Naive thymus-derived CD8-positive, alpha-beta T cell (primary cell): ENCODE measurements around the gene SLC39A2. TPM values are rescaled to one million over a fixed set of nuclear protein-coding genes. Genes with fewer than 3 reads are reported as not detected.
"Not testable (repeated sequence)": the region's sequence is repeated elsewhere in the genome, so short reads cannot be mapped to it uniquely, and the experiment has no call there.

Experiments
- ATAC-seq, 2 donors: fragments of 150-1000 bp; cut with Tn5 transposase in 1 of 2; sonication (Bioruptor Pico), chemical (Tn5 transposase) in 1 of 2; 1 replicate in 1 of 2; 2 replicates in 1 of 2; pipeline ENCODE4 v1.10.0; 2021; ENCODE audit warnings: mild to moderate bottlenecking in 2 of 2, moderate library complexity in 2 of 2
- POLR2A ChIA-PET: fragments of 350-600 bp; sonication (Branson Sonifier 250); formaldehyde crosslinking; loops from one replicate; lab custom pipeline; 2021; ENCODE audit warnings: antibody characterized with exemption; lab: Charles Lee
- DNase-seq, 10 donors: peaks; one replicate each; pipeline versions ENCODE4 v3.0.0 to v3.0.0-alpha.2; 2020 to 2022
- H3K27ac Mint-ChIP-seq, 10 donors: one replicate each; pipeline ENCODE4 v1.8.0; 2020 to 2022; ENCODE audit warnings: mild to moderate bottlenecking in 10 of 10, mixed read lengths in 10 of 10, moderate library complexity in 4 of 10, inconsistent platforms in 1 of 10
- H3K27me3 Mint-ChIP-seq, 5 donors: one replicate each; pipeline ENCODE4 v1.8.0; 2021 to 2022; ENCODE audit warnings: mixed read lengths in 5 of 5
- H3K36me3 Mint-ChIP-seq, 3 donors: one replicate each; pipeline ENCODE4 v1.8.0; 2020 to 2022; ENCODE audit warnings: mixed read lengths in 3 of 3, mild to moderate bottlenecking in 2 of 3, inconsistent platforms in 1 of 3
- H3K4me1 Mint-ChIP-seq, 4 donors: one replicate each; pipeline ENCODE4 v1.8.0; 2021 to 2022; ENCODE audit warnings: mixed read lengths in 4 of 4
- H3K4me3 Mint-ChIP-seq, 10 donors: one replicate each; pipeline ENCODE4 v1.8.0; 2020 to 2022; ENCODE audit warnings: mild to moderate bottlenecking in 10 of 10, mixed read lengths in 10 of 10, moderate library complexity in 6 of 10, inconsistent platforms in 1 of 10
- H3K9me3 Mint-ChIP-seq, 9 donors: one replicate each; pipeline ENCODE4 v1.8.0; 2020 to 2022; ENCODE audit warnings: mixed read lengths in 9 of 9, mild to moderate bottlenecking in 3 of 9, inconsistent platforms in 1 of 9, moderate library complexity in 1 of 9
- polyA plus RNA-seq, 3 donors: library from polyadenylated mRNA; unstranded; fragments of 300-500 nt; fragmentation: Illumina TruSeq; gene quantifications; one replicate each; pipeline ENCODE4 v1.2.3, GENCODE V29; 2021
- total RNA-seq, 8 experiments: library from RNA in 2 of 8; stranded (reverse) in 2 of 8; gene quantifications; one replicate each; pipeline ENCODE4 v1.2.3 and lab custom pipeline; 2021 to 2026

The SLC39A2 gene
- total and polyA plus RNA-seq, 5 experiments from 2014 or later, result 0.80 to 0.91 TPM; not detected in 3

- Mint-ChIP-seq H3K27me3 (peaks cover 0 to 8% (median 0%) of the 10 kb centered on the region in 5 donors), H3K27ac (no peak overlapping the region), H3K4me1 (peaks cover 0 to 2% (median under 1%) of the 10 kb centered on the region in 4 donors), H3K36me3 (no peaks in the 10 kb centered on the region), H3K9me3 (no peaks in the 10 kb centered on the region), H3K4me3 (no peak overlapping the region)
- ATAC-seq (no peak), DNase-seq (no peak)
- POLR2A ChIA-PET, result no interaction called here
These were observed 31.4 kb downstream of the SLC39A2 start for GRCh38 chr14:21030531-21030930.

GRCh38 chr14:21032326-21033132 lies 33.4 kb downstream of the SLC39A2 start:
- no peak for DNase-seq
- ATAC-seq, result no peak
- H3K4me1 Mint-ChIP-seq, result peaks cover 0 to 1% (median 0%) of the 10 kb centered on the region in 4 donors
- POLR2A ChIA-PET, result interaction anchor here (0.9 to 1.0 kb wide), 2 partner anchors 9 to 12 kb away, joined by 3 read pairs; no protein-coding TSS in a partner anchor
- no peaks in the 10 kb centered on the region for H3K9me3 Mint-ChIP-seq
- H3K36me3 Mint-ChIP-seq, result no peaks in the 10 kb centered on the region
- H3K27me3 Mint-ChIP-seq, result peaks cover 0 to 8% (median 0%) of the 10 kb centered on the region in 5 donors
- H3K27ac Mint-ChIP-seq, result peak overlapping the region in 1 of 10 donors; percentile 82
- H3K4me3 Mint-ChIP-seq, result no peak overlapping the region

GRCh38 chr14:21033133-21033698 lies 34.1 kb downstream of the SLC39A2 start:
- Mint-ChIP-seq H3K27me3 (peaks cover 0 to 8% (median under 1%) of the 10 kb centered on the region in 5 donors), H3K36me3 (no peaks in the 10 kb centered on the region), H3K9me3 (no peaks in the 10 kb centered on the region), H3K4me3 (no peak overlapping the region), H3K4me1 (peaks cover 0 to 1% (median 0%) of the 10 kb centered on the region in 4 donors), H3K27ac (peak overlapping the region in 2 of 10 donors; percentile 10 to 82)
- POLR2A ChIA-PET, result interaction anchor here (1.0 kb wide), 1 partner anchor 12 kb away, joined by 3 read pairs; no protein-coding TSS in a partner anchor
- DNase-seq (no peak), ATAC-seq (no peak)

- H3K4me3 Mint-ChIP-seq, result no peak within 1 kb of the TSS
- peaks cover 0 to 8% (median 3%) of the 10 kb centered on the region in 5 donors for H3K27me3 Mint-ChIP-seq
- peaks cover 0 to 1% (median 0%) of the 10 kb centered on the region in 4 donors for H3K4me1 Mint-ChIP-seq
- H3K36me3 Mint-ChIP-seq, result no peaks in the 10 kb centered on the region
- H3K27ac Mint-ChIP-seq, result peak within 1 kb of the TSS in 1 of 10 donors; percentile 16
- H3K9me3 Mint-ChIP-seq, result no peaks in the 10 kb centered on the region
- POLR2A ChIA-PET, result interaction anchor here (2.1 kb wide), 1 partner anchor 11 kb away, joined by 6 read pairs; no protein-coding TSS in a partner anchor
- DNase-seq (no peak), ATAC-seq (no peak)
These were observed 35.6 kb downstream of the SLC39A2 start, which contains the start of gene RNASE13 for GRCh38 chr14:21034707-21035106. TSS of gene RNASE13 (minus strand) at chr14:21034807. CDS start at chr14:21034288, 519 bp downstream.

- Mint-ChIP-seq H3K4me1 (peaks cover 0 to 1% (median 0%) of the 10 kb centered on the region in 4 donors), H3K9me3 (no peaks in the 10 kb centered on the region), H3K36me3 (no peaks in the 10 kb centered on the region), H3K27me3 (peaks cover 0 to 8% (median 5%) of the 10 kb centered on the region in 5 donors), H3K27ac (peak overlapping the region in 2 of 10 donors; percentile 47 to 70), H3K4me3 (no peak overlapping the region)
- POLR2A ChIA-PET, result interaction anchor here (2.1 kb wide), 1 partner anchor 13 kb away, joined by 6 read pairs; no protein-coding TSS in a partner anchor
- no peak for ATAC-seq
- DNase-seq, result no peak
These were observed 37.7 kb downstream of the SLC39A2 start for GRCh38 chr14:21036751-21037150.

- peaks cover 0 to 11% (median 5%) of the 10 kb centered on the region in 5 donors for H3K27me3 Mint-ChIP-seq
- H3K4me1 Mint-ChIP-seq, result peaks cover 0 to 1% (median 0%) of the 10 kb centered on the region in 4 donors
- DNase-seq (no peak), ATAC-seq (no peak)
- no peaks in the 10 kb centered on the region for H3K9me3 Mint-ChIP-seq
- H3K4me3 Mint-ChIP-seq, result no peak overlapping the region
- POLR2A ChIA-PET, result no interaction called here
- H3K27ac Mint-ChIP-seq, result no peak overlapping the region
- no peaks in the 10 kb centered on the region for H3K36me3 Mint-ChIP-seq
These were observed 38.1 kb downstream of the SLC39A2 start for GRCh38 chr14:21037156-21037555.

GRCh38 chr14:21038441-21039422 lies 39.6 kb downstream of the SLC39A2 start:
- POLR2A ChIA-PET, result interaction anchor here (2.9 kb wide), 1 partner anchor 24 kb away, joined by 14 read pairs; no protein-coding TSS in a partner anchor
- Mint-ChIP-seq H3K27ac (peak overlapping the region in 2 of 10 donors; percentile 1 to 12), H3K36me3 (no peaks in the 10 kb centered on the region), H3K9me3 (no peaks in the 10 kb centered on the region), H3K27me3 (peaks cover 6 to 19% (median 9%) of the 10 kb centered on the region in 5 donors), H3K4me1 (peaks cover 0 to 1% (median 0%) of the 10 kb centered on the region in 4 donors), H3K4me3 (no peak overlapping the region)
- no peak for ATAC-seq
- DNase-seq, result no peak

GRCh38 chr14:21039585-21040369 lies 40.7 kb downstream of the SLC39A2 start:
- H3K9me3 Mint-ChIP-seq, result no peaks in the 10 kb centered on the region
- H3K36me3 Mint-ChIP-seq, result no peaks in the 10 kb centered on the region
- H3K27ac Mint-ChIP-seq, result no peak overlapping the region
- H3K4me3 Mint-ChIP-seq, result no peak overlapping the region
- H3K4me1 Mint-ChIP-seq, result peaks cover 6 to 8% (median 7%) of the 10 kb centered on the region in 4 donors
- ATAC-seq (peak; percentile 85 to 91), DNase-seq (peak in 7 of 10 donors; percentile 8 to 65 (median 37))
- peaks cover 6 to 19% (median 12%) of the 10 kb centered on the region in 5 donors for H3K27me3 Mint-ChIP-seq
- POLR2A ChIA-PET, result interaction anchor here (2.9 kb wide), 1 partner anchor 25 kb away, joined by 14 read pairs; no protein-coding TSS in a partner anchor

GRCh38 chr14:21040370-21040925 lies 41.4 kb downstream of the SLC39A2 start:
- peaks cover 7 to 22% (median 13%) of the 10 kb centered on the region in 5 donors for H3K27me3 Mint-ChIP-seq
- peaks cover 5 to 8% (median 7%) of the 10 kb centered on the region in 4 donors for H3K4me1 Mint-ChIP-seq
- no peaks in the 10 kb centered on the region for H3K9me3 Mint-ChIP-seq
- ATAC-seq, result no peak
- no peak overlapping the region for H3K4me3 Mint-ChIP-seq
- DNase-seq, result no peak
- H3K36me3 Mint-ChIP-seq, result no peaks in the 10 kb centered on the region
- H3K27ac Mint-ChIP-seq, result no peak overlapping the region
- POLR2A ChIA-PET, result interaction anchor here (0.7 to 2.9 kb wide), 2 partner anchors 9 to 26 kb away, joined by 3 to 14 read pairs; no protein-coding TSS in a partner anchor

GRCh38 chr14:21040941-21041340 lies 41.8 kb downstream of the SLC39A2 start:
- POLR2A ChIA-PET, result interaction anchor here (0.6 to 2.9 kb wide), 3 partner anchors 9 to 49 kb away, joined by 3 to 14 read pairs (median 3); no protein-coding TSS in a partner anchor
- H3K27me3 Mint-ChIP-seq, result peaks cover 7 to 22% (median 13%) of the 10 kb centered on the region in 5 donors
- H3K4me1 Mint-ChIP-seq, result not testable (repeated sequence)

More at GRCh38 chr14:21040941-21041340, 41.8 kb downstream of the SLC39A2 start:
- not testable (repeated sequence) for H3K27ac Mint-ChIP-seq, H3K36me3 Mint-ChIP-seq, H3K4me3 Mint-ChIP-seq, ATAC-seq, H3K9me3 Mint-ChIP-seq, DNase-seq
